IPS-18a (cell line): Measurements from ENCODE around the gene CREB3L1.
"Not testable (repeated sequence)": the region's sequence is repeated elsewhere in the genome, so short reads cannot be mapped to it uniquely, and the experiment has no call there.

ENCODE experiments used
- H3K27ac ChIP-seq: one replicate; pipeline ENCODE4 v1.5.1; 2013; ENCODE audit warnings: low read length
- H3K27me3 ChIP-seq: one replicate; pipeline ENCODE4 v1.6.1; 2013; ENCODE audit warnings: mild to moderate bottlenecking, low read length; ENCODE audit not compliant: control insufficient read depth, insufficient read depth
- H3K36me3 ChIP-seq: one replicate; pipeline ENCODE4 v1.6.1; 2013; ENCODE audit warnings: low read depth, low read length; ENCODE audit not compliant: control insufficient read depth
- H3K4me1 ChIP-seq: one replicate; pipeline ENCODE4 v1.6.1; 2013; ENCODE audit warnings: low read depth, low read length; ENCODE audit not compliant: control insufficient read depth
- H3K4me3 ChIP-seq: one replicate; pipeline ENCODE4 v1.5.1; 2013; ENCODE audit warnings: low read length
- H3K9ac ChIP-seq: one replicate; pipeline ENCODE4 v1.6.1; 2013; ENCODE audit warnings: mild to moderate bottlenecking, low read length, moderate library complexity
- H3K9me3 ChIP-seq: one replicate; pipeline ENCODE4 v1.6.1; 2013; ENCODE audit warnings: low read depth, low read length; ENCODE audit not compliant: control insufficient read depth

Gene CREB3L1

GRCh38 chr11:46294365-46295309 is 17.2 kb downstream of the CREB3L1 start:
- no peaks in the 10 kb centered on the region for H3K9me3 ChIP-seq
- peak overlapping the region; percentile 55 for H3K27ac ChIP-seq
- peaks cover 4% of the 10 kb centered on the region for H3K27me3 ChIP-seq
- no peaks in the 10 kb centered on the region for H3K36me3 ChIP-seq
- H3K4me3 ChIP-seq, result peak overlapping the region; percentile 66
- peaks cover 45% of the 10 kb centered on the region for H3K4me1 ChIP-seq
- H3K9ac ChIP-seq, result peak overlapping the region; percentile 60

GRCh38 chr11:46295312-46296058 is 18.0 kb downstream of the CREB3L1 start:
- no peaks in the 10 kb centered on the region for H3K36me3 ChIP-seq
- H3K4me3 ChIP-seq, result peak overlapping the region; percentile 66
- H3K4me1 ChIP-seq, result peaks cover 40% of the 10 kb centered on the region
- H3K27ac ChIP-seq, result no peak overlapping the region
- peaks cover 4% of the 10 kb centered on the region for H3K27me3 ChIP-seq
- H3K9ac ChIP-seq, result peak overlapping the region; percentile 60
- no peaks in the 10 kb centered on the region for H3K9me3 ChIP-seq

- Histone ChIP-seq H3K4me1 (peaks cover 35% of the 10 kb centered on the region), H3K36me3 (no peaks in the 10 kb centered on the region), H3K27me3 (peaks cover 4% of the 10 kb centered on the region), H3K27ac (no peak overlapping the region), H3K4me3 (peak overlapping the region; percentile 66), H3K9ac (peak overlapping the region; percentile 44), H3K9me3 (no peaks in the 10 kb centered on the region)
Observed at GRCh38 chr11:46296059-46296527, 18.6 kb downstream of the CREB3L1 start.

GRCh38 chr11:46296528-46297448 is 19.3 kb downstream of the CREB3L1 start:
- peaks cover 4% of the 10 kb centered on the region for H3K27me3 ChIP-seq
- H3K4me3 ChIP-seq, result peak overlapping the region; percentile 66
- no peaks in the 10 kb centered on the region for H3K36me3 ChIP-seq
- H3K27ac ChIP-seq, result peak overlapping the region; percentile 15
- no peaks in the 10 kb centered on the region for H3K9me3 ChIP-seq
- H3K4me1 ChIP-seq, result peaks cover 29% of the 10 kb centered on the region
- H3K9ac ChIP-seq, result peak overlapping the region; percentile 29

- no peak overlapping the region for H3K9ac ChIP-seq
- H3K4me1 ChIP-seq, result peaks cover 26% of the 10 kb centered on the region
- peaks cover 4% of the 10 kb centered on the region for H3K27me3 ChIP-seq
- H3K27ac ChIP-seq, result no peak overlapping the region
- no peak overlapping the region for H3K4me3 ChIP-seq
- no peaks in the 10 kb centered on the region for H3K9me3 ChIP-seq
- H3K36me3 ChIP-seq, result no peaks in the 10 kb centered on the region
Observed at GRCh38 chr11:46298699-46299433, 21.4 kb downstream of the CREB3L1 start.

- Histone ChIP-seq H3K36me3 (no peaks in the 10 kb centered on the region), H3K9ac (no peak overlapping the region), H3K4me1 (peaks cover 20% of the 10 kb centered on the region), H3K9me3 (no peaks in the 10 kb centered on the region), H3K27ac (no peak overlapping the region), H3K4me3 (no peak overlapping the region), H3K27me3 (peaks cover 4% of the 10 kb centered on the region)
Observed at GRCh38 chr11:46299451-46299961, 22.0 kb downstream of the CREB3L1 start.

GRCh38 chr11:46300270-46300669 is 22.8 kb downstream of the CREB3L1 start:
- H3K4me3 ChIP-seq, result no peak overlapping the region
- no peaks in the 10 kb centered on the region for H3K9me3 ChIP-seq
- peaks cover 17% of the 10 kb centered on the region for H3K4me1 ChIP-seq
- H3K9ac ChIP-seq, result no peak overlapping the region
- no peak overlapping the region for H3K27ac ChIP-seq
- H3K27me3 ChIP-seq, result peaks cover 4% of the 10 kb centered on the region
- H3K36me3 ChIP-seq, result no peaks in the 10 kb centered on the region

GRCh38 chr11:46302866-46303265 is 25.4 kb downstream of the CREB3L1 start:
- no peak overlapping the region for H3K9ac ChIP-seq
- no peaks in the 10 kb centered on the region for H3K9me3 ChIP-seq
- no peak overlapping the region for H3K4me3 ChIP-seq
- H3K27me3 ChIP-seq, result no peaks in the 10 kb centered on the region
- no peaks in the 10 kb centered on the region for H3K36me3 ChIP-seq
- H3K4me1 ChIP-seq, result peaks cover 6% of the 10 kb centered on the region
- no peak overlapping the region for H3K27ac ChIP-seq

GRCh38 chr11:46304036-46304435 is 26.6 kb downstream of the CREB3L1 start:
- not testable (repeated sequence) for H3K27me3 ChIP-seq, H3K4me3 ChIP-seq, H3K27ac ChIP-seq, H3K9me3 ChIP-seq, H3K9ac ChIP-seq, H3K36me3 ChIP-seq
- H3K4me1 ChIP-seq, result peaks cover 15% of the 10 kb centered on the region

GRCh38 chr11:46304605-46305179 is 27.2 kb downstream of the CREB3L1 start:
- Histone ChIP-seq H3K4me1 (peaks cover 15% of the 10 kb centered on the region), H3K9ac (no peak overlapping the region), H3K36me3 (no peaks in the 10 kb centered on the region), H3K4me3 (no peak overlapping the region), H3K27ac (no peak overlapping the region), H3K9me3 (no peaks in the 10 kb centered on the region), H3K27me3 (no peaks in the 10 kb centered on the region)
